ENCODE data around the gene PCBP3.
A peak's percentile ranks its signal among the peaks of the same experiment; 100 is the strongest.
"Not testable (repeated sequence)": the region's sequence is repeated elsewhere in the genome, so short reads cannot be mapped to it uniquely, and the experiment has no call there.

The PCBP3 gene

GRCh38 chr21:45805321-45805720 is 161.8 kb downstream of the PCBP3 start:
- Mint-ChIP-seq H3K27ac (no peak overlapping the region), H3K36me3 (ENCODE audit: insufficient read depth) (no peaks in the 10 kb centered on the region), H3K4me1 (ENCODE audit: low read depth in 2 of 2) (no peaks in the 10 kb centered on the region), H3K27me3 (peaks cover 13 to 61% of the 10 kb centered on the region in 2 donors), H3K9me3 (no peaks in the 10 kb centered on the region), H3K4me3 (no peak overlapping the region)
- ATAC-seq (replicated peaks) (no peak), DNase-seq (no peak)

GRCh38 chr21:45806042-45806441 is 162.5 kb downstream of the PCBP3 start:
- Mint-ChIP-seq H3K27me3 (peaks cover 15 to 66% of the 10 kb centered on the region in 2 donors), H3K4me3 (no peak overlapping the region), H3K27ac (no peak overlapping the region), H3K9me3 (no peaks in the 10 kb centered on the region), H3K36me3 (ENCODE audit: insufficient read depth) (no peaks in the 10 kb centered on the region), H3K4me1 (ENCODE audit: low read depth in 2 of 2) (peaks cover 0 to under 1% of the 10 kb centered on the region in 2 donors)
- no peak for ATAC-seq (replicated peaks)
- no peak for DNase-seq

- not testable (repeated sequence) for ATAC-seq (replicated peaks); H3K9me3 Mint-ChIP-seq; H3K4me3 Mint-ChIP-seq; H3K27ac Mint-ChIP-seq; H3K4me1 Mint-ChIP-seq (ENCODE audit: low read depth in 2 of 2); H3K36me3 Mint-ChIP-seq (ENCODE audit: insufficient read depth); DNase-seq
- H3K27me3 Mint-ChIP-seq: peaks cover 38 to 79% of the 10 kb centered on the region in 2 donors
These were observed 165.1 kb downstream of the PCBP3 start for GRCh38 chr21:45808663-45809062.

- Mint-ChIP-seq H3K27me3 (peaks cover 38 to 73% of the 10 kb centered on the region in 2 donors), H3K27ac (no peak overlapping the region), H3K4me3 (no peak overlapping the region), H3K4me1 (ENCODE audit: low read depth in 2 of 2) (peaks cover 0 to 3% of the 10 kb centered on the region in 2 donors), H3K36me3 (ENCODE audit: insufficient read depth) (no peaks in the 10 kb centered on the region), H3K9me3 (no peaks in the 10 kb centered on the region)
- ATAC-seq (replicated peaks) (no peak), DNase-seq (no peak)
These were observed 165.9 kb downstream of the PCBP3 start for GRCh38 chr21:45809421-45809820.

GRCh38 chr21:45811136-45811535 is 167.6 kb downstream of the PCBP3 start:
- ATAC-seq (replicated peaks) (no peak), DNase-seq (no peak)
- H3K4me3 Mint-ChIP-seq: no peak overlapping the region
- peaks cover 0 to 3% of the 10 kb centered on the region in 2 donors for H3K4me1 Mint-ChIP-seq (ENCODE audit: low read depth in 2 of 2)
- no peaks in the 10 kb centered on the region for H3K36me3 Mint-ChIP-seq (ENCODE audit: insufficient read depth)
- peaks cover 38 to 56% of the 10 kb centered on the region in 2 donors for H3K27me3 Mint-ChIP-seq
- H3K9me3 Mint-ChIP-seq: no peaks in the 10 kb centered on the region
- H3K27ac Mint-ChIP-seq: no peak overlapping the region

- not testable (repeated sequence) for ATAC-seq (replicated peaks); H3K27ac Mint-ChIP-seq; DNase-seq; H3K4me1 Mint-ChIP-seq (ENCODE audit: low read depth in 2 of 2); H3K36me3 Mint-ChIP-seq (ENCODE audit: insufficient read depth); H3K4me3 Mint-ChIP-seq; H3K9me3 Mint-ChIP-seq
- peaks cover 25 to 49% of the 10 kb centered on the region in 2 donors for H3K27me3 Mint-ChIP-seq
These were observed 170.8 kb downstream of the PCBP3 start for GRCh38 chr21:45814210-45814940.

- not testable (repeated sequence) for ATAC-seq (replicated peaks)
These were observed 172.3 kb downstream of the PCBP3 start for GRCh38 chr21:45815781-45816180.

GRCh38 chr21:45816794-45817193 is 173.3 kb downstream of the PCBP3 start:
- Mint-ChIP-seq H3K27me3 (peaks cover 24 to 56% of the 10 kb centered on the region in 2 donors), H3K27ac (no peak overlapping the region), H3K4me1 (ENCODE audit: low read depth in 2 of 2) (peaks cover 5 to 8% of the 10 kb centered on the region in 2 donors), H3K9me3 (no peaks in the 10 kb centered on the region), H3K36me3 (ENCODE audit: insufficient read depth) (no peaks in the 10 kb centered on the region), H3K4me3 (no peak overlapping the region)
- DNase-seq (no peak), ATAC-seq (replicated peaks) (no peak)

More at GRCh38 chr21:45815781-45816180, 172.3 kb downstream of the PCBP3 start:
- not testable (repeated sequence) for H3K36me3 Mint-ChIP-seq (ENCODE audit: insufficient read depth); H3K9me3 Mint-ChIP-seq; H3K4me3 Mint-ChIP-seq; DNase-seq; H3K27ac Mint-ChIP-seq; H3K4me1 Mint-ChIP-seq (ENCODE audit: low read depth in 2 of 2)
- H3K27me3 Mint-ChIP-seq: peaks cover 25 to 56% of the 10 kb centered on the region in 2 donors

- H3K4me3 Mint-ChIP-seq: no peak overlapping the region
- ATAC-seq (replicated peaks): no peak
- no peak for DNase-seq
- H3K27ac Mint-ChIP-seq: no peak overlapping the region
- H3K27me3 Mint-ChIP-seq: peaks cover 25 to 56% of the 10 kb centered on the region in 2 donors
- H3K9me3 Mint-ChIP-seq: no peaks in the 10 kb centered on the region
- H3K36me3 Mint-ChIP-seq (ENCODE audit: insufficient read depth): peaks cover 2% of the 10 kb centered on the region
- H3K4me1 Mint-ChIP-seq (ENCODE audit: low read depth in 2 of 2): peaks cover 5 to 8% of the 10 kb centered on the region in 2 donors
These were observed 173.8 kb downstream of the PCBP3 start for GRCh38 chr21:45817345-45817744.

- no peak for DNase-seq
These were observed 174.9 kb downstream of the PCBP3 start for GRCh38 chr21:45818276-45818903.

GRCh38 chr21:45818904-45819285 is 175.4 kb downstream of the PCBP3 start:
- peaks cover 4% of the 10 kb centered on the region for H3K36me3 Mint-ChIP-seq (ENCODE audit: insufficient read depth)
- H3K9me3 Mint-ChIP-seq: no peaks in the 10 kb centered on the region
- no peak overlapping the region for H3K4me3 Mint-ChIP-seq
- H3K27ac Mint-ChIP-seq: peak overlapping the region; percentile 22 to 51
- peaks cover 20 to 58% of the 10 kb centered on the region in 2 donors for H3K27me3 Mint-ChIP-seq
- DNase-seq (no peak), ATAC-seq (replicated peaks) (peak; percentile 52)
- H3K4me1 Mint-ChIP-seq (ENCODE audit: low read depth in 2 of 2): peaks cover 5 to 8% of the 10 kb centered on the region in 2 donors

More at GRCh38 chr21:45818276-45818903, 174.9 kb downstream of the PCBP3 start:
- no peak for ATAC-seq (replicated peaks)
- H3K4me1 Mint-ChIP-seq (ENCODE audit: low read depth in 2 of 2): peaks cover 5 to 8% of the 10 kb centered on the region in 2 donors
- H3K9me3 Mint-ChIP-seq: no peaks in the 10 kb centered on the region
- peaks cover 4% of the 10 kb centered on the region for H3K36me3 Mint-ChIP-seq (ENCODE audit: insufficient read depth)
- peak overlapping the region; percentile 22 to 51 for H3K27ac Mint-ChIP-seq
- peaks cover 18 to 55% of the 10 kb centered on the region in 2 donors for H3K27me3 Mint-ChIP-seq
- no peak overlapping the region for H3K4me3 Mint-ChIP-seq

- Mint-ChIP-seq H3K4me1 (ENCODE audit: low read depth in 2 of 2) (peaks cover 5 to 8% of the 10 kb centered on the region in 2 donors), H3K4me3 (no peak overlapping the region), H3K36me3 (ENCODE audit: insufficient read depth) (peaks cover 4% of the 10 kb centered on the region), H3K27ac (no peak overlapping the region), H3K9me3 (no peaks in the 10 kb centered on the region), H3K27me3 (peaks cover 28 to 65% of the 10 kb centered on the region in 2 donors)
- no peak for ATAC-seq (replicated peaks)
- DNase-seq: no peak
These were observed 176.1 kb downstream of the PCBP3 start for GRCh38 chr21:45819478-45820170.

GRCh38 chr21:45820171-45821091 is 176.9 kb downstream of the PCBP3 start:
- Mint-ChIP-seq H3K36me3 (ENCODE audit: insufficient read depth) (peaks cover 4% of the 10 kb centered on the region), H3K27ac (no peak overlapping the region), H3K27me3 (peaks cover 33 to 73% of the 10 kb centered on the region in 2 donors), H3K4me1 (ENCODE audit: low read depth in 2 of 2) (peaks cover 5 to 8% of the 10 kb centered on the region in 2 donors), H3K9me3 (no peaks in the 10 kb centered on the region), H3K4me3 (no peak overlapping the region)
- DNase-seq: peak; percentile 56 to 65 (median 57)
- peak; percentile 76 for ATAC-seq (replicated peaks)

Measured in effector memory CD8-positive, alpha-beta T cell (primary cell).